ENCODE measurements around the gene CGREF1. TPM values are rescaled to one million over a fixed set of nuclear protein-coding genes. Genes with fewer than 3 reads are reported as not detected.
A peak's percentile ranks its signal among the peaks of the same experiment; 100 is the strongest.

CGREF1 gene
- total RNA-seq, 1 donor from 2014 or later, result 2.4 TPM

- Mint-ChIP-seq H3K27ac (no peak overlapping the region), H3K4me1 (ENCODE audit: unreplicated experiment) (peaks cover 58% of the 10 kb centered on the region), H3K36me3 (peaks cover 16% of the 10 kb centered on the region), H3K27me3 (peaks cover 21% of the 10 kb centered on the region), H3K4me3 (peak overlapping the region; percentile 17), H3K9me3 (no peaks in the 10 kb centered on the region)
- no peak for TF ChIP-seq CTCF (conservative IDR thresholded peaks at IDR 0.05)
- DNase-seq (ENCODE audit: extremely low spot score, unreplicated experiment), result no peak
Observed at GRCh38 chr2:27073782-27074181, 45.1 kb downstream of the CGREF1 start.

GRCh38 chr2:27072920-27073319 is 46.0 kb downstream of the CGREF1 start:
- Mint-ChIP-seq H3K27ac (peak overlapping the region; percentile 80), H3K4me1 (ENCODE audit: unreplicated experiment) (peaks cover 54% of the 10 kb centered on the region), H3K36me3 (peaks cover 20% of the 10 kb centered on the region), H3K9me3 (no peaks in the 10 kb centered on the region), H3K27me3 (peaks cover 20% of the 10 kb centered on the region), H3K4me3 (peak overlapping the region; percentile 90)
- TF ChIP-seq CTCF (conservative IDR thresholded peaks at IDR 0.05), result no peak
- DNase-seq (ENCODE audit: extremely low spot score, unreplicated experiment), result no peak

GRCh38 chr2:27071990-27072830 is 46.7 kb downstream of the CGREF1 start:
- Mint-ChIP-seq H3K9me3 (no peaks in the 10 kb centered on the region), H3K27ac (peak overlapping the region; percentile 80), H3K36me3 (peaks cover 20% of the 10 kb centered on the region), H3K4me1 (ENCODE audit: unreplicated experiment) (peaks cover 50% of the 10 kb centered on the region), H3K27me3 (peaks cover 16% of the 10 kb centered on the region), H3K4me3 (peak overlapping the region; percentile 90)
- DNase-seq (ENCODE audit: extremely low spot score, unreplicated experiment), result no peak
- TF ChIP-seq CTCF (conservative IDR thresholded peaks at IDR 0.05), result no peak

- H3K4me1 Mint-ChIP-seq (ENCODE audit: unreplicated experiment), result peaks cover 45% of the 10 kb centered on the region
Observed at GRCh38 chr2:27071277-27071989, 47.5 kb downstream of the CGREF1 start, which contains the start of gene OST4. OST4 (minus strand) TSS chr2:27071654.

More at GRCh38 chr2:27071277-27071989, 47.5 kb downstream of the CGREF1 start, which contains the start of gene OST4:
- Mint-ChIP-seq H3K27ac (peak within 1 kb of the TSS; percentile 93), H3K36me3 (peaks cover 20% of the 10 kb centered on the region), H3K9me3 (no peaks in the 10 kb centered on the region), H3K27me3 (peaks cover 10% of the 10 kb centered on the region), H3K4me3 (peak within 1 kb of the TSS; percentile 98)
- DNase-seq (ENCODE audit: extremely low spot score, unreplicated experiment), result peak; percentile 94
- no peak for TF ChIP-seq CTCF (conservative IDR thresholded peaks at IDR 0.05)
